ENCODE results near the gene NTRK3.

NTRK3 gene

DNA sequence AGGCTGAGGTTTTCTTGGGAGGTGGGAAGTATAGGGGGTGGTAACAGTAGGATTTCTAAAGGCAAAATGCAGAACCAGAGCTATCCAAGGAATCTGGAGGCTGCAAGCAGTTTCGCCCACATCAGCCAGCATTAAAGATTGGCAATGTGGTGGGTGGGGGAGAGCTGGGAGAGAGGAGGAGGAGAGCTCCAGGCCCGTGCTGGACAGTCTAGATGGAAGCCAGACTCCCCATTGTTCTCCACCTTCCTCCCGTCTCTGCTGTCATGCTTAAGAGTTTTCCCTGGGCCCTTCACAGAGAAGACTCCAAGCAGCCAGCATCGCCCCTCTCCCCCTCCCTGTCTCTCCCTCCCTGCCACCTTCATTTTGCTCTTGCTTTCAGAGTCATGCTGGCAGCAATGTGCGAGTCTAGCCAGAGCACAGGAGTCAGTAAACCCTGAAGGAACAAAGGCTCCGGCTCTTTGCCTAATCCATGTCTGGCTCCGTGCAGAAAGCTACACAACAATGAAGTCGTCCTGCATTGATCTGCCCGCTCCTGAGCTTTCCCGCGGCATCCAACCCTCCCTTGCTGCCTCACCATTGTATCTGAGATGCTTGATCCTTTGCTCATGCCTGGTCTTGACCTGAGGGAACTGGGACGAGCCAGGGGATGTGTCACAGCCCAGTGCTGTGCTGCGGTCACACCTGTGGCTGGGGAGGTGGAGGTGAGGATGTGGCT lies 282.9 kb downstream of the NTRK3 start:
- no peak for DNase-seq

DNA sequence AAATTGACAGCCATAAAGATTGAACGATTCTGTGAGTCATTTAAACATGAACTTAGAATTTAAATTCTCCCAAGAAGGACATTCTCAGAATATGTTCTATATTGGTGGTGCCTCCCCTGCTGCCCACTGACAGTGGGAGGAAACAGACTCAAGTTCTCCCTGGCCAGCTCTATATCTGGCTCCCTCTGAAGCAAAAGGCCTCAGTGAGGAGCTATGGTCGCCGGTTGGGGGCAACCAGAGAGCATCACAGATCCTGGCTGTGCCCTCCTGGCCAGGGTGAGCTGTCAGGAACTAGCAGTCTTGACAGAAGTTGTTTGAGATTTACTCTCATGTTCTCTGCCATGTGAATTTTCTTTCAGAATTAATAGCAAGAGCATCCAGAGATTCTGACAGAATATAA lies 285.5 kb downstream of the NTRK3 start:
- no peak for DNase-seq

DNA sequence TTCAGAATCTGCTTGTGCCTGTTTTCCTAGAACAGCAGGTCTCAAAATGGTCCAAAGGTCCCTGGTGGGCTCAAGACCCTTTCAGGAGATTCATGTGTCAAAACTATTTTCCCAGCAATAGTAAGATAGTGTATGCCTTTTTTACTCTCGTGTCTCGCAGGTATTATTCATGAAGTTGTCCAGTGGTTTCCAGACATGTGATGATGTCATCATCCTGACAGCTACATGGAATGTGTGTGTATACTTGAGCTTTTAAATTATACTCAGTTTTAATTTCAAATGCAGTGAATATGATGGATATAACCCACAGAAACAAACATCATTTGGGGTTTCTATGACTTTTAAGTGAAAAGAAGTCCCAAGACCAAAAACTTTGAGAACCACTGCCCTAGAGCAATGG lies 288.6 kb downstream of the NTRK3 start:
- no peak for DNase-seq

DNA sequence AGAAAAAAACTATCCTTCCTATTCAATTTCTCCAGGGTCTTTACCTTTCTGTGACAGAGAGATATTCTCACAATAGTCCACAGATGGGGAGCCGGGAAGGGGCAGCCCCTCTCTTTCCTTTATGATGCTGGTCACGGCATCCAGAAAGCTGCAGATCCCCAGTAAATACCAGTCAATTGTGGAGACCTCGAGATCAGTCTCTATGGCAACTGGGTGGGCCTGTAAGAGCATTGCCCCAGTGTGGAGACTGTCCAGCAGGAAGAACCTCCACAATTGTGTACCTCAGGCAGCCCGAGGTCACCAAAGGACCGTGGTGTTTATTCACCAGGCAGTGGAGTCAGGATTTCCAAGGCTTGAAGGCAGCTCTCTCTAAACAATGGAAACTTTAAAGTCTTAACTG lies 291.2 kb downstream of the NTRK3 start:
- no peak for DNase-seq

DNA sequence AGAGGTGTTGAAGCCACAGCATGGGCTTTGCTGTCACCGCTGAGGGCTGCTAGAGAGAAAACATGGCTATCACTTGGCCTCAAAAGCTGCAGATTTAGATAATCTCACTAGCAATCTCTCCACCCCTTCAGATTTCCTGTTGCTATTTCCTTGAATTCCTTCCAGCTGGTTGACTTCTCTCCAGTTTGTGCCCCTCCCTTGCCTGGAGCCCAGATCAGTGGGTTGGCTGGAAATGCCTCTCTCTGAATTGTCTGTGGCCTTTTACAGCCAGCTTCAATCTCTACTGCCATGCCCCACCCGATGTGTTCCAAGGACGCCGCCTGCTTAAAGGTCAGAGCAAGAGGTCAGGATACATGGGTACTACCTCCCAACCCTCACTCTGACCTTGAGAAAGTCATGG lies 294.1 kb downstream of the NTRK3 start:
- no peak for DNase-seq

DNA sequence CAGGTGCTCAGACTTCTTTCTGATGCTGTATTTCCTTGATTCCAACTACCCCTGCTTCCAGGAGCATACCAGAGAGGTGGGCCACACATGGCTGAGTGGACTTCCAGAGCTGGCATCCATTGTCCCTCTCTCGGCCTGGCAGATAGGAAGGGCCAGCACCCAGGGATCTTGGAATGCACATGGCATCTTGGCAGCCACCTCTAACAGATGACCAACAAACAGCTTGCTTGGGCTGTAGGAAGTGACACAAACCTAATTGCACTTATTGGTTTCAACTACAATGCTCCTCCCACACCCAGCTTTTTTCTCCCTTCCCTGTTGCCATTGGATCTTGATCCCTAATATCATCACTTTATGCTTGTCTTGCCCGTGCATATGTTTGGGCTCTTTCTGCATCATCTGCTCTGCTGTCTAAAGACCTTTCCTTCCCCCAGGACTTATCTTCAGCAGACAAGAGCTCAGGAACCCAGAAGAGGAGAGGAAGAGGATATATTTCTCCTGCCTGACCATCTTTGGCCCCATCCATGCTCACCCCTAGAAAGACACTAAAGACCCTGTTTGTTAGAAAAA lies 294.6 kb downstream of the NTRK3 start:
- DNase-seq = no peak

DNA sequence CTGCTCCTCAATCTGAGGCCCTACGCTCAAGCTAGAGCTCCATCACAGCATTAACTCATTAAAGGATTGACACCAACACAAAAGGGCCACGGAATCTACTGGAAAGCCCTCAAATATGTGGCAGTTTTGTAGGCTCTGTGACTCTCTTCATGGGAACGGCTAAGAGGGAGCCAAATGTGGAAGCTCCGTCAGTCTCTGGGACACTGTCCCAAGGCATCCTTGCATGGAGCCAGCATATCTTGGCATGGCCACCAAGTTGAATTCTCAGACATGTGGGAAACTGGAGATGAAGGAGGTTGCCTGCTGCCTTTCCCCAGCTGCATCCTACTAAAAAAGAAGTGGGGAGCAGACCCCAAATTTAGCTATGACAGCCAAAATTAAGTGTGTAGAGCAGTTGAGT lies 296.9 kb downstream of the NTRK3 start:
- DNase-seq = no peak

DNA sequence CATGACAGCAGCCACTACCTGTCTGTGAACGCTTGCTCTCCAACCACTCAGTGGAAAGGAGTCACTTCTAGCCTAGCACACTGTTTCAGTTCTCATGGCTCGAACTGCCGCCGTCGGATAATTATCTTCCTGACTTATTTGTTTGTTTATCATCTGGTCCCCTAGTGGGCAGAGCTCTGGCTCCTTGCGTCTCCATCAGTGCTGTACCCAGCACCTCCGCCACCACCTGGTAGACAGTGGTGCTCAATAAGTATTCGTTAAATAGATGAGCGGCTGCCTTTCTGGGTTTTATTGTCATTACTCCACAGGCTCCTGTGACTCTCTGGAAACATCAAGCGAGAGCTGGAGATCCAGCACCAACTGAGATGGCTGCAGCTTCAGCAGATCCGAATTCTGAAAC lies 297.5 kb downstream of the NTRK3 start:
- DNase-seq = no peak

DNA sequence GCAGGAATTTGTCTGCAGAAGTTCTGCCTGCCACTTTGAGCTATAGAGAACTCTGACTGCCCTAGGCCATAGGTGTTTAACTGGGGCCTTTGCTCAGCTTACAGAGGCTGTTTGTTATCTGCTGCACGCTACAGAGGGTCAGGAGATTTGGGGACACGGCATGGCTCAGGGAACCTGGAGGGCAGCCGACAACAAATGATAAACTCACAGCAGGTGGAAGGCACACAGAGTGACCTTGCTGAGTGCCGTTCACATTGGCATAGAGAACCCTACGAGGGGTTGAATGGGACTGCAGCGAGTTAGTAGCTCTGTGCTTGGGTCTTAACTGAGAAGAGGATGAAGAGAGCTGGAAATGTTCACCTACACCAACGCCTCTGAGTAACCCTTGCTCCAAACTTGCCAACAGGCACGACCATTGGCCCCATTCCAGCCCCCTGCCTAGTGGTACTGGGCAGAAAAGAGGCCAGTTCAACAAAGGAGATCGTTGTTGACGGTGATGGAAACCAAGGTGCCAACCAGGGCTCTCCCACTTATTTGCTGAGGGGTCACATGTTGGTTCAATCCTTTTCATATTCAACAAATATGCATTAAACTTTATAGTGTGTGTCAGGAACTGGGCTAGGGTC lies 301.1 kb downstream of the NTRK3 start:
- DNase-seq = no peak

DNA sequence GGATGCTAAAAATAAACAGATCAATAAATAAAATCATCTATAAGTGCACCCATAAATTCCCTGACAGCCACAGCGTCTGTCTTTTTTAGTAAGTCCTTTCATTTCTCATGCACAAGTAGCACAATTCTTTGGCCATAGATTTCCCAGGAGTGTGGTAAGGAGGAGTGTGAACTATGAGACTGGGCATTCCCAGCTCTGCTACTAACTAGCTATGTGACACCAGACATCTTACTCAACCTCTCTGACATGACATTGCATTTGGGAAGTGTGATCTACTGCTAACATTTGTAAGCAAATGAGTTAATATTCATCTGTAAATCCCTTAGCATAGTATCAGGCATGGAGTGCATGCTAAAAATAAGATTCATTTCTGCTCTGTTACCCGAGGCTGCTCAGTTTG lies 301.7 kb downstream of the NTRK3 start:
- DNase-seq = no peak

DNA sequence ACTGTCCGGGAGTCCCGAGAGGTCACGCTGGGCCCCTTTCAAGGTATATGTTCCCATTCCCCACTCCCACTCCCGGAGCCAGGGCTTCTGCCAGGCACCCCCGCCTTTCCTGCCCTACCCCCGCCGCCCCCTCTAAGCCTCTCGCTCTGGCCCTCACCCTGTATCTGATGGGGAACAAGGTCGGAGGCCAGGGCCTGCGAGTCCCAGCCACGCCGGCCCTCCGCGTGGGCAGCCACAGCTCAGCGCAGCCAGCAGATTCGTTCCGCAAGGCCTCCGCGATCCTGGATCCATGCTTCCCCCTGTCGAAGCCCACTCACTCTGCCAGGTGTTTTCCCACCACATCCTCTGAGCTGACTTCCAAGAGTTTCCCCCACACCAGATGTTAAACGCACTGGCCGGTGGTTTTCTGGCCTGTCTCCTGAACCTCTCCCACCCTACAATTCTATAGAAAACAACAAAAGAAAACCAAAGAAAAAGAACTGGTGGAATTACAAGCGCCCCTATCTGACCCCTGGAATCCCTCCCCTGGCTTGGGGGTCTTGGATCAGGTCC lies 303.7 kb downstream of the NTRK3 start:
- no peak for DNase-seq

DNA sequence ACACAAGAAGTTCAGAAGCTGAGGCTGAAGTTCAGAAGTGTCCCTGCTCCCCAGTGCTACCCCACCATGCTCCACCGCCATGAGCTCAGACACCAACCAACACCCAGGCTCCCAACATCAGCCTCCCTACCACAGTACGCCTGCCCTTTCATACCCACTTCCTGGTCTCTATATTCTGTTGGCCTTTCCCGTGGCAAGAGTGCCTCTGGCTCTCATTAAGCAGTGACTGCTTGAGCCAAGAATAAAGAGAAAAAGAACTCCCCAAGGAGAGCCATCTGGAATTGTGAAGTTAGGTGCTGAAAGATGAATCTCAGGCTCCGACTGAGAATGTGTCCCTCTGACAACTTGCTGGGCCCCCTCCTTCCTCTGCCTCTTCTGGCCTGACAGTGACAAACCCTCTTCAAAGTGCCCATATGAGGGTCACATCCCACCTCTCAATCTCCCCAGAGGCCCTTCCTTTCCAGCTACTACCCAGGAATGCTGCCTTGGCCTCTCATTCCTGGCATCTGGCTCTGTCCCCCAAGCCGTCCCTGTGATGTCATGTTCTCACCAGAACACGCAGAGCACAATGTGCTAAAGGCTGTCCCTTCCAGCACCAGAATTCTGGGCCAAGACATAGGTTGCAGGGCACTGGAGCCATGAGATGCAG lies 306.8 kb downstream of the NTRK3 start:
- DNase-seq = no peak

DNA sequence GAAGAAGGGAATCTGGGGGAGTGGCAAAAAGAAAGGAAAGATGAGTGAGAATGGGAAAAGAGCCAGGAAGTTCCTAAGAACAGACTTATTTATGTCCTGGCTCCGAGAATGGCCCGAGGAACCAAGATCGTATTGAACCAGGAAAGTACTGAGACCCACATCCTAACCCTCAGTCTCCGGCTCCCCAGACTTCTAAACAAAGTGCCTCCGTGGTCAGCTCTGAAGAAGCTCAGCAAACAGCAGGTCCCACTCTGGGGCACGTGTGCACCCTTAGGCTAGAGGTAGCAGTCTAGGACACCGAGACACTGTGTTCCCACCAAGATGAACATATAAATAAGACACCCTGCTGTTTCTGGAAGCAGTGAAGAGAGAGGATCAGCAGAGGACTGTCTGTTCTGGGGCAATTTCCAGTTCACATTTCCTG lies 307.4 kb downstream of the NTRK3 start:
- DNase-seq = no peak

DNA sequence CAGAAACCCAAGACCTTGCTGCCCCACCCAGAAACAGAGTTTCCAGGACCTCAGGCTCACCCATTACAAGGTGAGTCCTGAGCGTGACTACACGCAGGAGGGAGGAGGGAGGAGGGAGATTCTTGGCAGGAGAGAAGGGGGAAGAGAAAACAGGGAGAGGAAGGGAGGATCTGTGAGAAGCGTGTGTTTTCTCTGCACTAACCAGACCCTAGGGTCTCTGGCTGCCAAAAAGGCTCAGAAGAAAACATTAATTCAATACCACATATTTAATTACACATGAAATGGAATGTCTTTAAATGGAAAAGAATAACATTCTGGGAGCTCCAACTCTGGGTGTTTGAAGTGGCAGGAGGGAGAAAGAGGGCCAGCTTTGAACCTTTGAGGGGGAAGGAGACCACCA lies 309.0 kb downstream of the NTRK3 start:
- no peak for DNase-seq

DNA sequence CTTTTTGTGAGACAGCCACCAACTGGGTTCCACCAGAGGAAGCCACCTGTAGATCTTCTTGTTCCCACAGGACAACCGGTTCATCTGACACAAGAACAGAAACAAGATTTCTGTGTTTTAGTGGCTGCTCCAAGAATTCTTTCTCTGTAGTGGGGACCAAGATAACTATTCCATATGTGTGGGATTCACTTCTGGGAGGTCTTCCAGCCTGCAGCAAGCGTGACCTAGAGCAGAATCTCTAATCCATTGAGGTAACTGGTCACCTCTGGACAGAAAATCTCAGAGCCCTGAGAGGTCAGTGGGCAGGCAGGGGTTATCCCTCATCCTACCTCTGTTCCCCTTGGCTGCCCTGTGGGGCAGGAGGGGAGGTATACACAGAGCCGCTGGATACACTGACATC lies 311.3 kb downstream of the NTRK3 start:
- no peak for DNase-seq

DNA sequence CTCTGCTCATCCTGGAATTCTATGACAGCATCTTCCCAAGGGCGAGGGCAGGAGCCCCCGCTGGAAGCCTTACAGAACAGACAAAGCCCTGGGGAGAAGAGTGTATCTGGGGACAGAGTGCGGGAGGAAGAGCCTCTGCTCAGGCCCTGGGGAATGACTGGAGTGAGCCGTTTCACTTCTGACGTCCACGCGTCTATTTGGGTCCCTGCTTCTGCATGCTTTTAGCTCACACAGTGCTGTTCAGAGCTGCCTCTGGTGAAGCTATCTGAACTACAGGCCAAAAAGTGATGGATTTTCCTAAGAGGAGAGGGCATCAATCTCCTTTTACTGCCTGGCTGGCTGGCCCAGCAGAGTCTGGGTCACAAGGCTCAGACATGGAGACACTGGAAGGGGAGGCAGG lies 311.8 kb downstream of the NTRK3 start:
- DNase-seq = no peak

DNA sequence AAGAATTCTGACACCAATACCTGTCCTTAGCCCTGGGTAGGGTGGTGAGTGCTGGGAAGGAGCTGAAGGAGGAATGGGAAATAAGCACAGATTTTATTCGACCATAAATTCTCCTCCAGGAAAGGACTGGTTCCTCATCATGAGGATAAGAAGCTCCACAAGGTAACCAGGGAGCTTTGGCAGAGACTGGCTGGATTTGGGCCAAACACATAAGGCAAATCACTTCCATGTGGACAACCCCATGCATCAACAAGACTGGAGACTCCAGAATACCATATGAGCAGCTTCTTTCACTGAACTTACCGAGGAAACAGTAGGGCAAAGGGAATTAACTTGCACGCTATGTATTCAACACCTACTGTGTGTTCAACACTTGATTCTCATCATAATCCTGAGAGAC lies 312.5 kb downstream of the NTRK3 start:
- no peak for DNase-seq

DNA sequence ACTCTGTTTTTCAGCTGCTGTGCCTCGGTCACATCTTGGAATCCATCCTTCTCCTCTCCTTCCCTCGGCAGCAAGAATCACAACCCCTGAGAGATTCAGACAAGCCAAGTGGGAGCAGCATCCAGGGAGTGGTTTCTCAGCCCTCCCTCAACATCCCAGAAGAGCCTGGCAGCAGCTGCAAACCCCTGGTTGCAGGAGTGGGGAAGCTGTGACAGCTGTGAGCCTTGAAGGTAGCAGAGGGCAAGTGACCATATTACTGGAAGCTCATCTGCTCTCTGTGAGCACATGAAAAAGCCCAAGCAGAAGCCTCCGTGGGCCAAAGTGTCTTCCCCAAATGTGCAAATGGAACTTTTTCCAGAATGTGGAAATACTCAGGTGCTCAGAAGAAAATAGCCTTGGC lies 312.9 kb downstream of the NTRK3 start:
- no peak for DNase-seq

DNA sequence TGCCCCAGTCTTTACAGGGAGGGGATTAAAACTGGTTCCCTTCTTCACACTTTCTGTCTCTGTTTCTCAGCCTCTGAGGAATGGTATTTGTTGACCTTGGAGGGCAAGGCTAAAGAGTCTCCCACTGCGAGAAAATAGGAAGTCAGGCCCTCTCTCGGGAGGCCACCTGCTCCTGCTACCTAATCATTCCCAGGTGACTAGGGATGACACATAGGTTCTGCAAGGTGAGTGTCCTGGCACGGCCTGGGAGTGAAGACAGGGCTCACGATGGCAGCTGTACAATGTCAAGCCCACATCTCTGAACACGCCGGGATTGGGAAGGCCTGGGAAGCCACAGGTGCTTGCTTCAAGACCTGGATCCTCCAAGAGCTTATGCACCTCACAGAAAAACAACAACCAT lies 314.2 kb downstream of the NTRK3 start:
- DNase-seq = no peak

DNA sequence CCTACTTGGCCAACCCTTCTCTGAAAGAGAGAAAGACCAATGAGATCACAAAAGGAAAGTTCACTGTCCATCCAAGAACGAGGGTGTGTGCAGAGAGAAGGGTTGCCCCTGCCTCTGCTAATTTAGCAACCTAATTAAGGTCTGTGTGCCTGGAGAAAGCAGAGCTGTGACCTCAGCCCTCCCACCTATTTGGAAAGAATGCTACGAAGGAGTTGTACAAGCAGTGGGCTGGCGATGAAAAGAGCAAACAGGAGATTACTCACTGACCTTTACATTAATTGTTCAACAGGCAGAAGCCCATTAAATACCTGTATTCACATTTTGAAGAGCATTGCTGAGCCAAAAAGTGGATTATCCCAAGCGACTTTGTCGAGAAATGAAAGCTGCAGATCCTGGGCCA lies 314.9 kb downstream of the NTRK3 start:
- DNase-seq = no peak

DNA sequence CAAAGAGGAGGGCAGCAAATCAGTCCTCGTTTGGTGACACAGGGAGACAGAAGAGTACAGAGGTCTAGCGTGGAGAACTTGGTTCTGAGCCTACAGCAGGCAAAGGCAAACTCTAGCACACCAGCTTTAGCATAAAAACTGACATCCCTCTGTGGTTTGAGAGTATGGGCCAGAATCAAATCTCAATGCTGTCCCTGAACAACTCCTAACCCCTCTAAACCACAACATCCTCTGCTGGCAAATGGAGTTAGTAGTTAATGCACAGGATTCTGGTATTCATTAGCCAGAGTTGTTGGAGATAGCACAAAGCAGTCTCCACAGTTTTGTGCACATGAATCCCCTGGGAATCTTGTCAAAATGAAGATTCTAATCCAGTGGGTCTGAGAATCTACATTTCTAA lies 315.8 kb downstream of the NTRK3 start:
- no peak for DNase-seq

DNA sequence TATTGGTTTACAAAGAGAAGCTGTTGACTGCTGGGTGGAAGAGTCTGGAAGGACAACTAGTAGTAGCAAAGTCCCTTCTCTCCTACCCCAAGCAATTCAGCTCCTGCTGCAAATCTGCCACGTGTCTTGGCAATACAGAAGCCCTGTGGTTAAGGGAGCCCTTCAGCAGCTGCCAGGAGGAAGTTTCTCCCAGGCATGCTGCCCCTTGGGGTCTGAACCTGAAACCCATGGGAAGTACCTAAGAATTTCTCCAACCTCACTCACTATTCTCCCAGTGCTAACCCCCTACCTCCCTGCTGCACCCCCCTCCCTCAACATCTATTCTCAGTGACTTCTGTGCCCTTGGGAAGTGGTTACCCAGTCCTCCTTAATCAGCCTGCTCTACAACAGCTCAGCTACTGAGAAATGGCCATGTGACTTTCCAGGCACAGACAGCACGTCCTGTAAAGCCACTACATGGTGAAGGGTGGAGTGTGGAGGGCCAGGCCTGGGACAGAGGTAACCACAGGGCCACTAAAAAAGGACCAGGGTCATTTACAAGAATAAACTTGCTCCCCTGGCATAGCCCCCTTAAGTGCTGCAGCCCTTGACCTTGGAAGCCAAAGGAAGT lies 316.6 kb downstream of the NTRK3 start:
- no peak for DNase-seq

DNA sequence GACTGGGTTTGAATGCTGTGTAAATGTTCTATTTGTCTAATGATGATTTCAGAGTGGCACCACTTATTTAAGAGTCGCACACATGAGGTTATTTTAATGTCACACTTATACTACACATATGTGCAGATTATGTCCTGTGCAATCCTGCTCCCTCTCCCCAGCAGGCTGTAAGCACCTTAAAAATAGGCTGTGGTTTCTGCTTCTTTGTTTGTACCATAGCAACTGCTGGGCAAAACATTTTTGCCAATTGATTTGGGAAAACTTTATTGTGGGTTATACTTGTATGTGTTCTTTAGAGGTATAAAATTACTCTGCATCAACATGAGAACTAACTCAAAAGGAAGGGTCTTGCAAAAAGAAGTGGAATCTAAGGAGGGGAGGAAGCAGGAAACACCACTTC lies 318.5 kb downstream of the NTRK3 start:
- DNase-seq = no peak

DNA sequence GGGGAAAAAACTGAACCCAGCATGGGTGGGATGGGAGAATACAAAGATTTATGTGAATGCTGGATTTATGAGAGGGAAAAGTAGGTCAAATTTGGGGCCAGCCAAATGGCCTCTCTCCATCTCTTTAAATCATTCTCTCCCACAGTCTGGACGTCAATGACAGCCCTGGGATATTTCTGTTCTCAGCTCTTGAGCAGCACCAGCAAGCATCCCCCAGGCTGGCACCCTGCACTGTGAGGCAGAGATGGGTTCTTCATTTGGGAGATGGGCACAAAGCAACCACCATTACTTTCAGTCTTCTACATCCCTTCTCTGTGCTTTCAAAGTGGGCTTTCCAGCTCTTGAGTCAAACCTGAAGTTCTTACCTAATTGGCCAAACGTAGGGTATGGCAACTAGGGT lies 321.0 kb downstream of the NTRK3 start:
- no peak for DNase-seq
